ENCODE results near the gene ZNF10.

Gene ZNF10

GRCh38 chr12:133202493-133203343 is 72.3 kb downstream of the ZNF10 start:
- no peak for DNase-seq

DNA sequence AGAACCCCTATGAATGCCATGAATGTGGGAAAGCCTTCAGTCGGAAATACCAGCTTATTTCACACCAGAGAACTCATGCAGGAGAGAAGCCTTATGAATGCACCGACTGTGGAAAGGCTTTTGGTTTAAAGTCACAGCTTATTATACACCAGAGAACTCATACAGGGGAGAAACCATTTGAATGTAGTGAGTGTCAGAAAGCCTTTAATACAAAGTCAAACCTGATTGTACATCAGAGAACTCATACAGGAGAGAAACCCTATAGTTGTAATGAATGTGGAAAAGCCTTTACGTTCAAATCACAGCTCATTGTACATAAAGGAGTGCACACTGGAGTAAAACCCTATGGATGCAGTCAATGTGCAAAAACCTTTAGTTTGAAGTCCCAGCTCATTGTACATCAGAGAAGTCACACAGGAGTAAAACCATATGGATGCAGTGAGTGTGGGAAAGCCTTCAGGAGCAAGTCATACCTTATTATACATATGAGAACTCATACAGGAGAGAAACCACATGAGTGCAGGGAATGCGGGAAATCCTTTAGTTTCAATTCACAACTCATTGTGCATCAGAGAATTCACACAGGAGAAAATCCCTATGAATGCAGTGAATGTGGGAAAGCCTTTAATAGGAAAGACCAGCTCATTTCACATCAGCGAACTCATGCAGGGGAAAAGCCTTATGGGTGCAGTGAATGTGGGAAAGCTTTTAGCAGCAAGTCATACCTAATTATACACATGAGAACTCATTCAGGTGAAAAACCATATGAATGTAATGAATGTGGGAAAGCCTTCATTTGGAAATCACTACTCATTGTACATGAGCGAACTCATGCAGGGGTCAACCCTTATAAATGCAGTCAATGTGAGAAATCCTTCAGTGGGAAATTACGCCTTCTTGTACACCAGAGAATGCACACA is 73.2 kb downstream of the ZNF10 start:
- no peak for DNase-seq

GRCh38 chr12:133204264-133204603 is 73.8 kb downstream of the ZNF10 start:
- no peak for DNase-seq

- DNase-seq: no peak
Observed at GRCh38 chr12:133206390-133206789, 76.0 kb downstream of the ZNF10 start.

All from activated naive CD4-positive, alpha-beta T cell treated with anti-CD3 and anti-CD28 coated beads, Interleukin-2, amount 50 U/mL, for 16 hours (primary cell).